HG03439 (cell line): ENCODE data around the gene AKR1B15.
"Not testable (repeated sequence)": the region's sequence is repeated elsewhere in the genome, so short reads cannot be mapped to it uniquely, and the experiment has no call there.

Experiments
- ATAC-seq: cut with Tn5 transposase; IDR thresholded peaks from one replicate; pipeline ENCODE4 v1.9.1; 2021; ENCODE audit warnings: mild to moderate bottlenecking, moderate library complexity; ENCODE audit not compliant: unreplicated experiment

The AKR1B15 gene

DNA sequence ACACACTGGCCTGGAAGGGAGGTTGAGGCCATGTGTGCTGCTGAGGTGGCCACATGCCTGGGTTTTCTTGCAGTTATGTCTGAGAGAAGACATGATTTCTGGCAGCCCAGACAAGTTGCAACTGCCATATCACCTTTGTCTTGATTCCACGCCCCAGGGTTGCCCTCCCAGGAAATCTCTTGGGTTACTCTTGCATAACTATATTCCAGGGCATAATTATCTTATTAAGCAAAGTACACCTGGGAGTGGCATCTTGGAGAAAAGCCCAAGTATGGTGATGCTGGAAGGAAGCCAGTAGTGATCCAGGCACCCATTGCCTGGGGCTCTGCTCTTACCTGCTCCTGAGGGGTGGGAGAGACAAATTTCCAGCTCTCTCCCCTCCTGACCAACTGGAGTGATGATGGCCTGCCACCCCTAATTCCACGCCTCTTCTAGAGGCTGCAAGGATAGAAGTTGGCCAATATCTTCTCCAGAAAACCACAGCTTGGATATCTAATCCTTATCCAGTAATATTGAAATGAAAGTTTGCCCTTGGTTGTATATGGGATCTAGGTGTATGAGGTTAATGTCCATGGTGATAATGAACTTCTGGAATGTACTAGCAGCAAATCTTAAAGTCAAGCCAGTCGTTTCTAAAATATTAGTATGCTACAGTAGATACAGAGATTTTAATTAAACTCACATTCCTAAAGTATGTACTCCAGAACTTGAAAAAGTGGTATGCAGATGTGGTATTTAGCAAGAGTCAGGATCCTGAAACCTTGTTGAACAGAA lies 16.5 kb upstream of the AKR1B15 start:
- ATAC-seq, result no peak

GRCh38 chr7:134532954-134533218 lies 16.0 kb upstream of the AKR1B15 start:
- no peak for ATAC-seq

GRCh38 chr7:134533288-134533771 lies 15.6 kb upstream of the AKR1B15 start:
- ATAC-seq, result no peak

- ATAC-seq, result no peak
These were observed 14.3 kb upstream of the AKR1B15 start for GRCh38 chr7:134534633-134535032.

DNA sequence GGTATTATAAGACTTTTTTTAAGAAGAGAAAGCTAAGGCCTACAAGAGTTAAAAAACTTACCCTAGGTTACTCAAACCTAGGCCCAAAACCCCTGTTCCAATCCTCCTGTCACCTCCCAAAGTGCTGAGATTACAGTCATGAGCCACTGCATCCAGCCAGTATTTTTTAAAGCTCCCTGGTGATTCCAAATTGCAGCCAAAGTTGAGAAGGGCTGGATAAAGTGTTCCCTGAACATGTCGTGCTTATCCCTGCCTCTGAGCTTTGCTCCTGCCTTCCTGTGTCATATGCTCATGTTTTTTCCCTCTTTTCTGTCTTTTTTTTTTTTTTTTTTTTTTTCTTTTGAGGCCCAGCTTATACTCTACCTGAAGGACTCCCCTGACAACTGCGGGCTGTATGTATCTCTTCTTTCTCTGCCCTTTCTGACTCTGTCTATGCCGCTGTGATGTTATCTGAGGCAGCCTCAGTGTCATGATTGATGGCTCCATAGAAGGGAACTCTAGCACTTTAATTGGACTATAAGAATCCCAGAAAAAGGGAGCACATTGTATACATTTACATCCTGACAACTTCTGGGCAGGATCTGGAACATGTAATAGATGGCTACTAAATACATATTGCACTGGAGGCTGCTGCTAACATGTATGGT lies 13.5 kb upstream of the AKR1B15 start:
- no peak for ATAC-seq

DNA sequence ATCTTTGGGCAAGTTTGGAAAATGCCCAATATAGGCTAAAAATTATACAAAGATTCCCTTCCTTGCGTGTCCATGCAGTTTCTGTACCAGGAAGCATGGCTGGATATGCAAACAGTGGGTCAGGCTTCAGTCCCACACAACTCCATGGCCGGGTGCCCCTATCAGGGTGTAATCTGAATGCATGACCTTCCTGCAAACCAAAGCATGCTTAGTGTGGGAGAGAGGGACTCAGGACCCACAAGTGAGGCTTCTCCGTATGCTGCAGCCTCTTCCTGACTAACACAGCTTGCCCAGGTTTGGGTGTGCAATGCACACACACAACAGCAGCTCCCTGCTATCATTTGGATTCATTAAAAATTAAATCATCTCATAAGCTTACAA lies 13.0 kb upstream of the AKR1B15 start:
- no peak for ATAC-seq

DNA sequence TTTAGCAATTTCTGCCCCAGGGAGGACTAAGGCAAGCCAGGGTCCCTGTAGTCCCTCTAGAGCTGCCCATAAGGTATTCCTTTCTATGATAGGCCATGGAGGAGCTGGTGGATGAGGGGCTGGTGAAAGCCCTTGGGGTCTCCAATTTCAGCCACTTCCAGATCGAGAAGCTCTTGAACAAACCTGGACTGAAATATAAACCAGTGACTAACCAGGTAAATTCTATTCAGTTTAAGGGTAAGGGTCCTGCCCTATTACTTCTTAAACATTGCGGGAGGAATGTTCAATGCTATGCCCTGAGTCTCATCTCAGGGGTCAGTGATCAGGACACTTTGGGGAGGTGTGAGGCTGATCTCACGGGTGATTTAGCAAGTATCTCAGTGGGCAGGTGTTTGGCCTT lies 12.4 kb upstream of the AKR1B15 start:
- not testable (repeated sequence) for ATAC-seq

GRCh38 chr7:134537273-134537781 lies 11.6 kb upstream of the AKR1B15 start:
- not testable (repeated sequence) for ATAC-seq

GRCh38 chr7:134539380-134540004 lies 9.4 kb upstream of the AKR1B15 start:
- ATAC-seq, result no peak

- not testable (repeated sequence) for ATAC-seq
These were observed 7.3 kb upstream of the AKR1B15 start for GRCh38 chr7:134541501-134542194.

DNA sequence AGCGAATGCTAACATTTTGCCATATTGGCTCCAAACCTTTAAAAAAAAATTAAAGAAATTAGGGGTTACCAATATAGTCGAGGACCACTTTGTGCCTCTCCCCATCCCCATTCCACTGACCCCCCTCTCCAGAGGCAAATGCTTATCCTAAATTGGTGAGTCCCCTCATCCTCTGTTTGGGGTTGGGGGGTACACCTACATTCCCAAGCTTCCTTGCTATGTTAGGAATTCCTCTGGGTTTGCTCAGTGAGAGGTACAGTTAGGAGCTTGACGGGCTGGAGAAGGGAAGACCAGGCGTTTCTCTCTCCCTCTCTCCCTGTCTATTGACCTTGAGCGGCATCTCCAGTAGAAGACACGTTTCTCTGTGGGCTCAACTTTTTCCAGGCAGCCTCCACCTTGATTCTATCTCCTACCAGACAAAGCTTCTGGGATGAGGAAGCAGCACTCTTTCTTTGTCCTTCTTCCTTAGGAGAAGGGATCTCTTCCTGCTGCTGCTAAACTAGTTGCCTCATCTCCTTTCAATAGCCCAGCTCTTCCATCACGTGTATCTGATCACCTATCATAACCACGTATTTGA lies 6.6 kb upstream of the AKR1B15 start:
- ATAC-seq, result no peak

DNA sequence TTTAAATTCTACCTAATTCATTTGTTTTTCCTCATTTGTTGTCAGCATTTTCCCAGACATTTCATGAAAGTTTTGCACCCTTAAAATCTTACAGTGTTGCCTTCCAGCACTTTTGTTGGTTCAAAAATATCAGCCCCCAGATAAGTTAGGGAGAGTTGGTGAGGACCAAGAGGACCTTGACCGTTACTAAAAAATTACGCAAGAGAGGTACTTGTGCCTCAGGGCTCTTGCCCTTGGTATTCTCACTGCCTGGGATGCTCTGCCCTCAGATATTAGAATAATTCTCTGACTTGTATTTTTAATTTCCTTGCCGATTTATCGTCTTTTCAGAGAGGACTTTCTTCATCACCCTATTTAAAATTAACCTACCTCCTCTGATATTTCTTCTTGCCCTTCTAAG lies 3.5 kb upstream of the AKR1B15 start:
- no peak for ATAC-seq

- ATAC-seq, result no peak
These were observed 3.0 kb upstream of the AKR1B15 start for GRCh38 chr7:134545918-134546317.

- ATAC-seq, result no peak
These were observed 2.0 kb upstream of the AKR1B15 start for GRCh38 chr7:134546955-134547354.

GRCh38 chr7:134547397-134548054 lies 1.4 kb upstream of the AKR1B15 start:
- ATAC-seq, result peak; percentile 60

- ATAC-seq, result no peak
These were observed 456 bp downstream of the AKR1B15 start for GRCh38 chr7:134549366-134549765.

- no peak for ATAC-seq
These were observed 3.2 kb downstream of the AKR1B15 start for GRCh38 chr7:134552105-134552504.

DNA sequence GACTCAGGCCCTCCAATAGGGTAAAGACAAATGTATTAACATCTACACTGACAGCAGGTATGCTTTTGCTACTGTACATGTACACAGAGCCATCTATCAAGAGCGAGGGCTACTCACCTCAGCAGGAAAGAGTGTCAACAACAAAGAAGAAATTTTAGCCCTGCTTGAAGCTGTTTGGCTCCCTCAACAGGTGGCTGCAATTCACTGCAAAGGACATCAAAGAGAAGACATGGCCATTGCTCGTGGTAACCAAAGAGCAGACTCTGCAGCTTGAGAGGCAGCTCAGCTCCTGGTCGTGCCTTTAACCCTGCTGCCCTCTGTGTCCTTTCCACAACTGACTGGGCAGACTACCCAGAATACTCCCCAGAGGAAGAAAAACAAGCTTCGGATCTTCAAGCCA lies 5.1 kb downstream of the AKR1B15 start:
- no peak for ATAC-seq

DNA sequence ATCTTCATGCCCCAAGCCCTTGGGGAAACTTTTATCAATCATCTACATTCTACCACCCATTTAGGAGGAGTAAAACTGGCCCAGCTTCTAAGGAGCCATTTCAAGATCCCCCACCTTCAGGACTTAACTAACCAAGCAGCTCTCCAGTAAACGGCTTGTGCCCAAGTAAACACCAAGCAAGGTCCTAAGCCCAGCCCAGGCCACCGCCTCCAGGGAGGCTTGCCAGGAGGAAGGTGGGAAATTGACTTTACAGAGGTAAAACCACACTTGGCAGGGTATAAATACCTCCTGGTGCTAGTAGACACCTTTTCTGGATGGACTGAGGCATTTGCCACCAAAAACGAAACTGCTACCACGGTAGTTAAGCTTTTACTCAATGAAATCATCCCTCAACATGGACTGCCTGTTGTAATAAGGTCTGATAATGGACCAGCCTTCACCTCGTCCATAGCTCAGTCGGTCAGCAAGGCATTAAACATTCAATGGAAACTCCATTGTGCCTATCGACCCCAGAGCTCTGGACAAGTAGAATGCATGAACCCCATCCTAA lies 5.6 kb downstream of the AKR1B15 start:
- ATAC-seq, result no peak

DNA sequence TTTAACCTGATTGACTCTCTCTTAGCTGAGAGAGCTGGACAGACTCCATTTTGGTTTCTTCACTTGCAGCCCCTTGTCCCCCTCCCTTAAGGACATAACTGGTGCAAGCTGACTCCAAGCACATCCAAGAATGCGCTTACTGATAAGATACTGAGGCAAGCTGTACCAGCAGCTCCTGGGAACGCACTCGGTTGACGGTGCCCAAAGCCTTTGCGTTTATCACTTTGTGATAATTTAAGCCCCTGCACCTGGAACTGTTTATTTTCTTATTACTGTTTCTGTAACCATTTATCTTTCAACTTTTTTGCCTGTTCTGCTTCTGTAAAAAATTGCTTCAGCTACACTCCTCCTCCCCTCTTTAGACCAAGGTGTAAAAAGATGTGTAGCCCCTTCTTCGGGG lies 8.5 kb downstream of the AKR1B15 start:
- ATAC-seq, result no peak
